SIG-M5 (cell line): ENCODE measurements around the gene ZNF79.

Experiments
- DNase-seq: peaks from one replicate; lab custom pipeline; 2025; lab: John Stamatoyannopoulos, UW

Gene ZNF79

GRCh38 chr9:127423934-127424675, at the start of gene ZNF79:
Gene ZNF79, plus strand, starts transcription at chr9:127424382. Its CDS starts 406 bp downstream, at chr9:127424788.
- DNase-seq: peak; percentile 28

- no peak for DNase-seq
These were observed 43.7 kb upstream of the ZNF79 start for GRCh38 chr9:127380479-127380878.

- DNase-seq: no peak
These were observed 41.6 kb upstream of the ZNF79 start for GRCh38 chr9:127382541-127382940.

- no peak for DNase-seq
These were observed 40.0 kb upstream of the ZNF79 start for GRCh38 chr9:127384016-127384730.

GRCh38 chr9:127384901-127385300, 39.3 kb upstream of the ZNF79 start:
- no peak for DNase-seq

GRCh38 chr9:127386249-127386648, 37.9 kb upstream of the ZNF79 start:
- DNase-seq: no peak

- no peak for DNase-seq
These were observed 37.2 kb upstream of the ZNF79 start for GRCh38 chr9:127386981-127387380.

- DNase-seq: peak; percentile 88
These were observed 35.9 kb upstream of the ZNF79 start for GRCh38 chr9:127388037-127388855.

- no peak for DNase-seq
These were observed 35.3 kb upstream of the ZNF79 start for GRCh38 chr9:127388856-127389238.

- no peak for DNase-seq
These were observed 34.6 kb upstream of the ZNF79 start for GRCh38 chr9:127389381-127390247.

- no peak for DNase-seq
These were observed 34.0 kb upstream of the ZNF79 start for GRCh38 chr9:127390248-127390545.

GRCh38 chr9:127390563-127390962, 33.6 kb upstream of the ZNF79 start:
- DNase-seq: no peak

GRCh38 chr9:127392166-127392565, 32.0 kb upstream of the ZNF79 start:
- DNase-seq: no peak

- no peak for DNase-seq
These were observed 31.2 kb upstream of the ZNF79 start for GRCh38 chr9:127392976-127393375.

GRCh38 chr9:127393645-127394044, 30.5 kb upstream of the ZNF79 start:
- DNase-seq: no peak

- no peak for DNase-seq
These were observed 28.5 kb upstream of the ZNF79 start for GRCh38 chr9:127395497-127396252.

GRCh38 chr9:127396253-127396807, 27.9 kb upstream of the ZNF79 start:
- no peak for DNase-seq

- DNase-seq: peak; percentile 89
These were observed 27.2 kb upstream of the ZNF79 start, which contains the start of gene SLC2A8 for GRCh38 chr9:127396808-127397645. Gene SLC2A8, plus strand, starts transcription at chr9:127397169. Its CDS starts 62 bp downstream, at chr9:127397231.

- DNase-seq: no peak
These were observed 26.4 kb upstream of the ZNF79 start for GRCh38 chr9:127397646-127398274.
